Thoracic aorta (tissue), 2 donors: ENCODE results near the gene CUBN. TPM values are rescaled to one million over a fixed set of nuclear protein-coding genes. Genes with fewer than 3 reads are reported as not detected.

Experiments used
- ATAC-seq: fragments of 150-250 bp; one replicate; pipeline ENCODE4 v1.8.0; 2017; ENCODE audit warnings: low read depth; ENCODE audit not compliant: insufficient number of reproducible peaks, low FRiP score
- DNase-seq: peaks from one replicate; pipeline ENCODE4 v3.0.0-alpha.2; 2020; ENCODE audit warnings: low spot score
- H3K27ac ChIP-seq, 2 donors: fragments of 200-600 bp; sonication (generic); 1 replicate in 1 of 2; 2 replicates in 1 of 2; pipeline ENCODE4 v1.5.1; 2016; ENCODE audit warnings: mild to moderate bottlenecking in 2 of 2, moderate library complexity in 2 of 2
- H3K27me3 ChIP-seq: fragments of 200-600 bp; sonication (generic); replicated peaks from 2 replicates; pipeline ENCODE4 v1.6.0; 2016; ENCODE audit warnings: mild to moderate bottlenecking; ENCODE audit not compliant: insufficient read depth
- H3K36me3 ChIP-seq: fragments of 200-600 bp; sonication (generic); one replicate; pipeline ENCODE4 v1.5.1; 2016
- H3K4me1 ChIP-seq, 2 donors: fragments of 200-600 bp; sonication (generic); 1 replicate in 1 of 2; 2 replicates in 1 of 2; pipeline versions ENCODE4 v1.5.1 to v1.6.0; 2016; ENCODE audit warnings: low read depth in 2 of 2, mild to moderate bottlenecking in 1 of 2; ENCODE audit not compliant: control insufficient read depth in 1 of 2
- H3K4me3 ChIP-seq: fragments of 200-600 bp; sonication (generic); 2 replicates; pipeline ENCODE4 v1.5.1; 2016; ENCODE audit warnings: mild to moderate bottlenecking
- H3K9me3 ChIP-seq: fragments of 200-600 bp; sonication (generic); 2 replicates; pipeline ENCODE4 v1.5.1; 2016
- CTCF ChIP-seq: fragments of 200-600 bp; sonication (generic); IDR thresholded peaks from one replicate; pipeline ENCODE4 v1.5.1; 2019; ENCODE audit warnings: antibody characterized with exemption
- total RNA-seq, 2 donors: library from RNA; depleted of rRNA; stranded (reverse); fragments of >200 nt; gene quantifications; one replicate each; pipeline versions ENCODE4 v1.1.0 to v1.2.3, GENCODE V29; 2016

Gene CUBN
- total RNA-seq, 2 donors from 2014 or later = 4.1 to 4.6 TPM

- Histone ChIP-seq H3K9me3 (no peaks in the 10 kb centered on the region), H3K4me1 (peaks cover 0 to 18% of the 10 kb centered on the region in 2 donors), H3K27ac (no peak overlapping the region), H3K36me3 (no peaks in the 10 kb centered on the region), H3K4me3 (no peak overlapping the region), H3K27me3 (no peaks in the 10 kb centered on the region)
- ATAC-seq = no peak
- no peak for TF ChIP-seq CTCF
- DNase-seq = no peak
Observed at GRCh38 chr10:16799621-16800020, 330.0 kb downstream of the CUBN start.

GRCh38 chr10:16798571-16798970 is 331.0 kb downstream of the CUBN start:
- no peaks in the 10 kb centered on the region for H3K9me3 ChIP-seq
- ATAC-seq (no peak), DNase-seq (no peak)
- no peaks in the 10 kb centered on the region for H3K27me3 ChIP-seq
- H3K27ac ChIP-seq = no peak overlapping the region
- no peak for TF ChIP-seq CTCF
- H3K4me3 ChIP-seq = no peak overlapping the region
- peaks cover 0 to 14% of the 10 kb centered on the region in 2 donors for H3K4me1 ChIP-seq
- H3K36me3 ChIP-seq = no peaks in the 10 kb centered on the region

GRCh38 chr10:16795410-16796073 is 334.1 kb downstream of the CUBN start:
- DNase-seq = no peak
- TF ChIP-seq CTCF = no peak
- ATAC-seq = no peak
- Histone ChIP-seq H3K9me3 (no peaks in the 10 kb centered on the region), H3K36me3 (no peaks in the 10 kb centered on the region), H3K4me3 (no peak overlapping the region), H3K4me1 (peaks cover 0 to 5% of the 10 kb centered on the region in 2 donors), H3K27me3 (no peaks in the 10 kb centered on the region), H3K27ac (no peak overlapping the region)

- TF ChIP-seq CTCF = no peak
- Histone ChIP-seq H3K27ac (no peak overlapping the region), H3K4me1 (peaks cover 6 to 18% of the 10 kb centered on the region in 2 donors), H3K36me3 (no peaks in the 10 kb centered on the region), H3K9me3 (no peaks in the 10 kb centered on the region), H3K4me3 (no peak overlapping the region), H3K27me3 (no peaks in the 10 kb centered on the region)
- no peak for DNase-seq
- ATAC-seq = no peak
Observed at GRCh38 chr10:16794005-16794404, 335.6 kb downstream of the CUBN start.

- no peak for TF ChIP-seq CTCF
- Histone ChIP-seq H3K4me1 (peaks cover 9 to 18% of the 10 kb centered on the region in 2 donors), H3K4me3 (no peak overlapping the region), H3K27ac (peak overlapping the region; percentile 16 to 23), H3K36me3 (no peaks in the 10 kb centered on the region), H3K9me3 (no peaks in the 10 kb centered on the region), H3K27me3 (no peaks in the 10 kb centered on the region)
- peak; percentile 69 for ATAC-seq
- peak; percentile 25 for DNase-seq
Observed at GRCh38 chr10:16792675-16793074, 336.9 kb downstream of the CUBN start.
